Stimulated activated naive B cell treated with anti-CD40 and anti-IgM and Interleukin-4, amounts not matched to agents 10 μg/mL and 1 μg/mL and 100 μg/mL, for 72 hours (primary cell): ENCODE results near the gene TCF7L1.

Source experiments
- ATAC-seq, 2 donors: fragments of 150-1000 bp; cut with Tn5 transposase; replicated peaks; 2 replicates each; pipeline ENCODE4 v1.10.0; 2021; ENCODE audit warnings: moderate library complexity in 1 of 2
- DNase-seq: peaks from one replicate; pipeline ENCODE4 v3.0.0; 2021
- H3K27ac Mint-ChIP-seq: one replicate; pipeline ENCODE4 v1.8.0; 2022; ENCODE audit warnings: mild to moderate bottlenecking, mixed read lengths
- H3K27me3 Mint-ChIP-seq, 2 donors: one replicate each; pipeline ENCODE4 v1.8.0; 2022; ENCODE audit warnings: mixed read lengths in 2 of 2
- H3K36me3 Mint-ChIP-seq, 2 donors: one replicate each; pipeline ENCODE4 v1.8.0; 2022; ENCODE audit warnings: mixed read lengths in 2 of 2, mild to moderate bottlenecking in 1 of 2
- H3K4me1 Mint-ChIP-seq, 2 donors: one replicate each; pipeline ENCODE4 v1.8.0; 2022; ENCODE audit warnings: mixed read lengths in 2 of 2, mild to moderate bottlenecking in 1 of 2
- H3K4me3 Mint-ChIP-seq, 2 donors: one replicate each; pipeline ENCODE4 v1.8.0; 2022; ENCODE audit warnings: mild to moderate bottlenecking in 2 of 2, mixed read lengths in 2 of 2, moderate library complexity in 1 of 2
- H3K9me3 Mint-ChIP-seq, 2 donors: one replicate each; pipeline ENCODE4 v1.8.0; 2022; ENCODE audit warnings: mixed read lengths in 2 of 2, mild to moderate bottlenecking in 1 of 2

Gene TCF7L1

DNA sequence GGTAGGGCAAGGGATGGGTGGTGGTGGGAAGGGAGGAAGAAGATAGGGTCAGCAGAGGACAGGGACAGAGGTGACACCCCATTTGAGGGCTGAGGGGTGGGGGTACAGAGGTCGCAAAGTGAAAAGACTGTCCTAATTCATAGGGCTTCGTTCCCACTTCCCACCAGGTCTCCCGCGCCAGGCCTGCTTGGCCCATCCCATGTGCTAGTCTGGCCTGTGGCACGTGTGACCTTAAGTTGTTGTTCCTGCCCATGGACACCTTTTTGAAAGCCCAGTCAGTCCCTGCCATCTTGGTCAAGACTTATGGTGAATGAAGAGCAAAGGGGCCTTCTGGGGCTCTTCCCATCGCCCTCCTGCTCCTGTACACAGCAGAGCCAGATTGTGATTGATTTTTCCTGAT lies 148.4 kb downstream of the TCF7L1 start:
- Mint-ChIP-seq H3K9me3 (no peaks in the 10 kb centered on the region), H3K27ac (no peak overlapping the region), H3K36me3 (no peaks in the 10 kb centered on the region), H3K27me3 (peaks cover 8 to 9% of the 10 kb centered on the region in 2 donors), H3K4me1 (peaks cover 4 to 5% of the 10 kb centered on the region in 2 donors), H3K4me3 (no peak overlapping the region)
- no peak for ATAC-seq
- no peak for DNase-seq

DNA sequence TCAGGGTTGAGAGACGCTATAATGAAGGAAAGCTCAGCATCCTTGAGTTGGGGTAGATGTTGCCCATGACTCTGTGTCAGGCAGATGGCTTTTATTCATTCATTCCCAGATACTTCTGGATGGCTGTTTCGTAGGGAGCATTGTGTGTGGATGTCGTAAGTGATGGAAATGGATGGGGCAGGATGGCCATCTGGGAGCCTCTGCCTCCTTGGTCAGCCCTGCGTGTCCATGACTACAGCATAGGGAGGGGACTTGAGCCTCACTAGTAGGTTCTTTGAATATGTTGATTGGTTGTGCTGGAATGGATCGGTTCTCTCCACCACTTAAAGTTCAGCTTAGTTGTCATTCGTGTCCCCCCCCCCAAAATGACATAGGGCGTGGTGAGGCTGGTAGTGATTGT lies 149.7 kb downstream of the TCF7L1 start:
- DNase-seq (no peak), ATAC-seq (no peak)
- H3K4me1 Mint-ChIP-seq, result peaks cover 5 to 6% of the 10 kb centered on the region in 2 donors
- no peaks in the 10 kb centered on the region for H3K36me3 Mint-ChIP-seq
- H3K9me3 Mint-ChIP-seq, result no peaks in the 10 kb centered on the region
- H3K4me3 Mint-ChIP-seq, result no peak overlapping the region
- no peak overlapping the region for H3K27ac Mint-ChIP-seq
- H3K27me3 Mint-ChIP-seq, result peaks cover 0 to 3% of the 10 kb centered on the region in 2 donors

DNA sequence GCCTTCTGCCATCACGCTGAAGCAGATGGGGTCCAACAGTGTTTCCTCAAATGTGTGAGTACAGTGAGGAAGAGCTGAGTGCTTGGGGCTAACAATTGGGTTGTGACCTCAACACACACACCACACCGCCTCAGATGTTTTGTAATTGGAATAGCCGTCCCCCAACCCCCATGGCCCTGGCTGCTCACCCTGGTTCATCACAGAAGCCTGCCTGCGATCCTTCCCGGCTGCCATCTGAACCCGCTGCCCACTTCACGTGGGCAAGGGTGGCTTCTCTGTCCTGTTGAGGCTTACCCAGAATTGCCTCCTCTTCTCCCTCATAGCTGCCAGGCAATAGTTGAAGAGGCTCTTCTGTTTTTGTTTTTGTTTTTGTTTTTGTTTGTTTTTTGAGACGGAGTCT lies 150.4 kb downstream of the TCF7L1 start:
- no peak for ATAC-seq

DNA sequence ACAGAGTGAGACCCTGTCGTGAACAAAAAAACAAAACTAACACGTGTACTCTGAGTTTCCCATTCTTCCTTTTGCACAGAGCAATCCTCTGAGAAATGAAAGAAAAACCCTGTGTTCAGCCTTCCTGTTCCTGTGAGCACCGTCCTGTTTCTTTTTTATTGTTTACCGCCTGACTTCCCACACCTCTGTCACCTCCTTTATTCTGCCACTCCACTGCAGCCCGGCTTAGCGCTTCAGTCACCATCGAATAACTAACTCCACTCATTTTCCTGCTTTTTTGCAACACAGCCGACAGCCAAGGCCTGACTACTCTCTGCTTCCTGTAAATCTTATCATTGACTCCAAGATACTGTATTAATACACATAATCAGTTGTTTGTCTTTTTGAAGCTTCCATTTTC lies 153.7 kb downstream of the TCF7L1 start:
- Mint-ChIP-seq H3K4me3 (no peak overlapping the region), H3K27ac (peak overlapping the region; percentile 40), H3K4me1 (peaks cover 9 to 12% of the 10 kb centered on the region in 2 donors), H3K36me3 (no peaks in the 10 kb centered on the region), H3K27me3 (no peaks in the 10 kb centered on the region), H3K9me3 (no peaks in the 10 kb centered on the region)
- ATAC-seq (no peak), DNase-seq (no peak)

More for the DNA sequence above, 150.4 kb downstream of the TCF7L1 start:
- no peak for DNase-seq
- H3K9me3 Mint-ChIP-seq, result no peaks in the 10 kb centered on the region
- H3K4me3 Mint-ChIP-seq, result no peak overlapping the region
- peaks cover 0 to 3% of the 10 kb centered on the region in 2 donors for H3K27me3 Mint-ChIP-seq
- no peak overlapping the region for H3K27ac Mint-ChIP-seq
- H3K36me3 Mint-ChIP-seq, result no peaks in the 10 kb centered on the region
- H3K4me1 Mint-ChIP-seq, result peaks cover 5 to 6% of the 10 kb centered on the region in 2 donors

DNA sequence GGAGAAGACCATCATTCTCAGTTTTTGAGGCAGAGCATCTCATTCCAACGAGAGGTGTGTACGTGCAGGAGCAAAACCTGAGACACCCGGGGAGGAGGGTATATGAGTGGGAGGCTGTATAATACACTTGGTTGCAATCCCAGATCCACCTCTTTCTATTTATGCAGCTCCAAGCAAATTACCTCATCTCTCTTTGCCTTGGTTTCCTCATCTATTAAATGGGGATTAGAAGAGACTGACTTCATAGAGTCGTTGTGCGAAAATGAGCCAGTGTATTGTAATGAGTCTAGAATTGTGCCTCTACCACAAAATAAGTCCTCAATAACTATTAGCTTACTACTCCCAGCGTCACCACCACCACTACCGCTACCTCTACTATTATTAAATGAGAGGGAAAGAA lies 154.5 kb downstream of the TCF7L1 start:
- ATAC-seq (no peak), DNase-seq (no peak)
- Mint-ChIP-seq H3K9me3 (no peaks in the 10 kb centered on the region), H3K4me1 (peaks cover 9 to 12% of the 10 kb centered on the region in 2 donors), H3K36me3 (no peaks in the 10 kb centered on the region), H3K27me3 (no peaks in the 10 kb centered on the region), H3K4me3 (no peak overlapping the region), H3K27ac (no peak overlapping the region)

DNA sequence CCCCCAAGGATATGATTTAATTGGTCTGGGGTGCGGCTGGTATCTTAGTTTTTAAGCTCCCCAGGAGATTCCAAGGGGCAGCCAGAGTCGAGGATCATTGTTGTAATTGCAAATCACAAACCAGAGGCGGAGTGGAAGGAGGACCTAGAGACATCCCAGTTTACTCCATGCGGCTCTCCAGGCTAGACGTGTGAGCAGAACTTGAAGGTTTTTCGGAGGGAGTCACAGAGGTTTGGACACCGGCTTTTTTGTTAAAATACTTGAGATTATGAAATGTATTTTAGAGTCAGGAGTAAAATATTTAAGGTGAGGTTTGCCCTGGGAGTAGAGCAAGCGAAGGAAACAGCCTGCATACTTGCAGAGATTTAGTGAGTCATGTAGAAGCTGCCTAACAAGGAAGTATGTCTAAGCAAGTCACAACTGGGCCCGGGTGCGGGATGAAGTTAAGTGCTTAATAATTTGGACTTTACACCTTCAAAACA lies 155.1 kb downstream of the TCF7L1 start:
- Mint-ChIP-seq H3K27ac (no peak overlapping the region), H3K4me1 (peaks cover 9 to 12% of the 10 kb centered on the region in 2 donors), H3K9me3 (no peaks in the 10 kb centered on the region), H3K4me3 (no peak overlapping the region), H3K27me3 (no peaks in the 10 kb centered on the region), H3K36me3 (no peaks in the 10 kb centered on the region)
- no peak for ATAC-seq
- no peak for DNase-seq

DNA sequence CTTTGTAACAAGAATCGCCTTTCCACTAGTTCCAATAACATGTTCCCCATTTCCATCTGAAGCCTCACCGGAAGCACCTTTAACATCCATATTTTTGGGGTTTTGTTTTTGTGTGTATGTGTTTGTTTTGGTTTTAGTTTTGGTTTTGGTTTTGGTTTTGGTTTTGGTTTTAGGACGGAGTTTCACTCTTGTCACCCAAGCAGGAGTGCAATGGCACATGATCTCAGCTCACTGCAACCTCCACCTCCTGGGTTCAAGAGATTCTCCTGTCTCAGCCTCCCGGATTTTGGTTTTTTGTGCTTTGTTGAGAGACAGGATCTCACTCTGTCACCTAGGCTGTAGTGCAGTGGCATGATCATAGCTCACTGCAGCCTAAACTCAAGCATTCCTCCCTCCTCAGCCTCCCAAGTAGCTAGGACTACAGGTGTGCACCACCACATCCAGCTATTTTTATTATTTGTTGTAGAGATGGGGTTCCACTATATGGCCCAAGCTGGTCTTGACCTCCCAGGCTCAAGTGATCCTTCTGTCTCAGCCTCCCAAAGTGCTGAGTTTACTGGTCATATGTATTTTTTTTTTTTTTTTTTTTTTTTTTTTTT lies 158.3 kb downstream of the TCF7L1 start:
- H3K36me3 Mint-ChIP-seq, result no peaks in the 10 kb centered on the region
- ATAC-seq, result no peak
- peaks cover 5 to 7% of the 10 kb centered on the region in 2 donors for H3K4me1 Mint-ChIP-seq
- H3K27me3 Mint-ChIP-seq, result no peaks in the 10 kb centered on the region
- peak overlapping the region; percentile 59 for H3K27ac Mint-ChIP-seq
- H3K9me3 Mint-ChIP-seq, result no peaks in the 10 kb centered on the region
- no peak for DNase-seq
- peak overlapping the region; percentile 29 to 57 for H3K4me3 Mint-ChIP-seq

DNA sequence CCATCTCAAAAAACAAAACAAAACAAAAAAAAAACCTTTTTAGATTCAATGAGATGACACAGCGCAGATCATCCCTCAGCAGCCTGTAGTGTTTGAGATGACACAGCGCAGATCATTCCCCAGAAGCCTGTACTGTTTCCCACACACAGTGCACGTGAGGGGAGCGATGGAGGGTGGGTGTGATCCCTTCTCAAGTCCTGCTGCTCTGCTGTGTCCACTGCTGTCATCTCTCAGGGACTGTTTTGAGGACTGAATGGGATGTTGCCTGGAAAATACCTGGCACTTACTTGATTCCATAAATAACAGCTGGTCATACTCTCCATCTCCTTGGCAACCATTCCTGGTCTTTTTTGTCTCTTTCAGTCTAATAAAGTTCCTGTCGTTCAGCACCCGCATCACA lies 168.9 kb downstream of the TCF7L1 start:
- ATAC-seq, result no peak
- Mint-ChIP-seq H3K36me3 (no peaks in the 10 kb centered on the region), H3K4me3 (no peak overlapping the region), H3K27me3 (peaks cover 17 to 19% of the 10 kb centered on the region in 2 donors), H3K27ac (no peak overlapping the region), H3K4me1 (peaks cover 0 to 4% of the 10 kb centered on the region in 2 donors), H3K9me3 (no peaks in the 10 kb centered on the region)
- no peak for DNase-seq

DNA sequence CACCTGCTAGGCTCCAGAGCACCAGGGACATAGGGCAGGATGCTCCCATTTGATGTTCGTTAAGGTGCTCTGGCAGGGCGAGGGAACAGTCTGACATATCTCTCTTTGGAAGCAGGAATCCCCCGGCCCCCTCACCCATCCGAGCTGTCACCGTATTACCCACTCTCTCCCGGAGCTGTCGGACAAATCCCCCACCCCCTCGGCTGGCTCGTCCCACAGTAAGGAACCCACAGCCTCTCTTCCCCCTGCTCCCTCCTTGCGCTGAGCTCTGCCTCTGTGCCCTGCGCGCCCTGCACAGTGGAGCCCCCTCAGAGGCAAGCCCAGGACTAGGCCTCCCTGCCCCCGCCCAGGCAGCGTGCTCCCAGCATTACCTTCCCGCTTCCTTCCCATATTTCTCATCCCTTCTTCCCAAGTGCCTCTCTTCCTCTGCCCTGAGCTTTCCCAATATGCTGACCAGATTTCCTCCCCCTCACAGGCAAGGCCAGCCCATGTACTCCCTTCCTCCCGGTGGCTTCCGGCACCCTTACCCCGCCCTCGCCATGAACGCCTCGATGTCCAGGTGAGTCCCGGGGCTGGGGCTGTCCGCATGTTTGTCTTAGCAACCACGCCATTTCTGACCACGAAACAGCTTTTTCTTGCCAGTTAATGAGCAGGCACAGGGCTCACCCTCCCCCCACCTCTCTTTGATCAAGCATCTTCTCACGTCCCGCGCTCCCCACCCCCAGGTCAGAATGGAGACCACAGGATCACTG lies 170.8 kb downstream of the TCF7L1 start:
- peaks cover 12 to 17% of the 10 kb centered on the region in 2 donors for H3K27me3 Mint-ChIP-seq
- DNase-seq (no peak), ATAC-seq (no peak)
- H3K27ac Mint-ChIP-seq, result no peak overlapping the region
- no peaks in the 10 kb centered on the region for H3K9me3 Mint-ChIP-seq
- no peak overlapping the region for H3K4me3 Mint-ChIP-seq
- H3K36me3 Mint-ChIP-seq, result no peaks in the 10 kb centered on the region
- H3K4me1 Mint-ChIP-seq, result peaks cover 13 to 14% of the 10 kb centered on the region in 2 donors

DNA sequence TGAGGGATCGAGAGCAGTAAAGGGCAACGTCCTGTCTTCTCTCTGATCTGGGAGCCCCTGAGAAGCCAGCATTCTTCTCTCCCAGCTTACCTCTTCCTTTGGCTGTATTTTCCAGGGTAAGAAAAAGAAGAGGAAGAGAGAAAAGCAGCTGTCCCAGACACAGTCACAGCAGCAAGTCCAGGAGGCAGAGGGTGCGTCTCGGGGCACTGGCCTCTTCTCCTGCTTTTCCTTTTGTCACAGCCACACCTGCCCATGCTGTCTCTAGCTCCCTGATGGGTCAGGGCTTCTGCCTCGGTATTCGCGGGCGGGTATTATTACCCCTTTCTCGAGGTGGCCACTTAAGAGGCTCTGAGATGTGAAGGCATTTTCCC lies 174.3 kb downstream of the TCF7L1 start:
- Mint-ChIP-seq H3K4me3 (peak overlapping the region in 1 of 2 donors; percentile 58), H3K9me3 (no peaks in the 10 kb centered on the region), H3K27me3 (peaks cover 12 to 17% of the 10 kb centered on the region in 2 donors), H3K36me3 (peaks cover 0 to 3% of the 10 kb centered on the region in 2 donors), H3K27ac (no peak overlapping the region), H3K4me1 (peaks cover 24 to 33% of the 10 kb centered on the region in 2 donors)
- no peak for DNase-seq
- ATAC-seq, result no peak

DNA sequence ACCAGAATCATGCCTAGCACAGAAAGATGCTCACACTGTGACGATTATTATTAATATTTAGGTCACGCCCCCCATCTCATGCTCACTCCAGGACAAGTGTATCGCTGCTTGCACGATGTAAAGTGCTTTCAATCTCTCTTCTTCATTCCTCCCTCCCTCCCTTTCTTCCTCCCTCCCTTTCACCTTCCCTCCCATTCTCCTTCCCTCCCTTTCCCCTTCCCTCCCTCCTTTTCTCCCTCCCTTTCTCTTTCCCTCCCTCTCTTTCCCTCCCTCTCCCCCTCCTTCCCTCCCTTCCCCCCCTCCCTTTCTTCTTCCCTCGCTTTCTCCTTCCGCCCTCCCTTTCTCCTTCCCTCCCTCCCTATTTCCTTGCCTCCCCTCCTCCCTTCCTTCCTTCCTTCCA lies 175.0 kb downstream of the TCF7L1 start:
- Mint-ChIP-seq H3K36me3 (peaks cover under 1 to 3% of the 10 kb centered on the region in 2 donors), H3K9me3 (no peaks in the 10 kb centered on the region), H3K4me1 (peaks cover 24 to 33% of the 10 kb centered on the region in 2 donors), H3K27me3 (peaks cover 12 to 17% of the 10 kb centered on the region in 2 donors), H3K4me3 (peak overlapping the region in 1 of 2 donors; percentile 4), H3K27ac (no peak overlapping the region)
- no peak for ATAC-seq
- no peak for DNase-seq

DNA sequence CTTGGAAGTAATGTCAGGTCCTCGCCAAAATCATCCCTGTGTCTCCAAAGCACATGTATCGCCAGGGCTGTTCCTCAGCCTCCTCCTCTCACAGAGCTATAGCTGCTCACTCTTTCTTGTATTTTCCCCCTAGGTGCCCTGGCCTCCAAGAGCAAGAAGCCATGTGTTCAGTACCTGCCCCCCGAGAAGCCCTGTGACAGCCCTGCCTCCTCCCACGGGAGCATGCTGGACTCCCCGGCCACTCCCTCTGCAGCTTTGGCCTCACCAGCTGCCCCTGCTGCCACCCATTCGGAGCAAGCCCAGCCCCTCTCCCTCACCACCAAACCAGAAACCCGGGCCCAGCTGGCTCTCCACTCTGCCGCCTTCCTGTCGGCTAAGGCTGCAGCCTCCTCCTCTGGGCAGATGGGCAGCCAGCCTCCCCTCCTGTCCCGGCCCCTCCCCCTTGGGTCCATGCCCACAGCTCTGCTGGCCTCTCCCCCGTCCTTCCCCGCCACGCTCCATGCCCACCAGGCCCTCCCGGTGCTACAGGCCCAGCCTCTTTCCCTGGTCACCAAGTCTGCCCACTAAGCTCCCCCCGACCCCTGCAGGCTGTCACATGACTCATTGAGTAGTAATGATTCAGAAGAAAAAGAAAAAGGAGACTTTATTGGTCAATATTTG lies 175.8 kb downstream of the TCF7L1 start:
- ATAC-seq (peak; percentile 28 to 45), DNase-seq (no peak)
- Mint-ChIP-seq H3K36me3 (peaks cover 8 to 10% of the 10 kb centered on the region in 2 donors), H3K4me1 (peaks cover 27 to 33% of the 10 kb centered on the region in 2 donors), H3K27ac (peak overlapping the region; percentile 70), H3K4me3 (peak overlapping the region; percentile 46 to 73), H3K9me3 (no peaks in the 10 kb centered on the region), H3K27me3 (peaks cover 10 to 11% of the 10 kb centered on the region in 2 donors)

DNA sequence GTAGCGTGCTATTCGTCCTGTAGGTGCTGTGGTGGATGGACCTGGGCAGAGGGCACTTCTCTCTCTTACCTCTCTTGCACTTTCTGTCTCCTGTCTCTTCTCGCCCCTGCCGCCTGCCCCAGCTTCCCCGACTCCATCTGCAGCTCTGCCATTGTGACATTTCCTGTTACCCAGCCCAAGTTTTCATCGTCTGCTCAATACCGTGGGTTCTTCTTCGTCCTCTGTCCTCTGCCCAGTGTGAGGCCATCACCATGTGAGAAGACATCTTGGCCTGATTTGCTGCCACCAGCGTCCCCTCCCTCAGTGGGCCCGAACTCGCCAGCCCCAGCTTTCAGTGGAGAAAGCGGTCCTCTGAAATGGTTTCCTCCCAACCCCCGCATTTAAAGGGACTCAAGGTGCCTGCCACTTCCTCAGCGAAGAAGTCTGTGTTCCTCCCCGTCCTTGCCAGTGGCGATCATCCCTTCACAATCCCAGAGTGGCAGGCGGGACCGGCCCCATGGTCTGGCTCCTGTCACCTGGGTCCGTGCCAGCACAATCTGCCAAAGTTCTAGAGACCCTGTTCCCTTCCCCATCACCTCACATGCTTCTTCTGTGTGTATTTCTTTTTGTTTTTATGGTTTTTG lies 176.6 kb downstream of the TCF7L1 start:
- peak overlapping the region; percentile 72 for H3K27ac Mint-ChIP-seq
- H3K4me3 Mint-ChIP-seq, result peak overlapping the region; percentile 67 to 73
- peaks cover 29 to 33% of the 10 kb centered on the region in 2 donors for H3K4me1 Mint-ChIP-seq
- peaks cover 5% of the 10 kb centered on the region in 2 donors for H3K27me3 Mint-ChIP-seq
- ATAC-seq, result peak; percentile 41 to 42
- no peak for DNase-seq
- peaks cover 13% of the 10 kb centered on the region in 2 donors for H3K36me3 Mint-ChIP-seq
- no peaks in the 10 kb centered on the region for H3K9me3 Mint-ChIP-seq

DNA sequence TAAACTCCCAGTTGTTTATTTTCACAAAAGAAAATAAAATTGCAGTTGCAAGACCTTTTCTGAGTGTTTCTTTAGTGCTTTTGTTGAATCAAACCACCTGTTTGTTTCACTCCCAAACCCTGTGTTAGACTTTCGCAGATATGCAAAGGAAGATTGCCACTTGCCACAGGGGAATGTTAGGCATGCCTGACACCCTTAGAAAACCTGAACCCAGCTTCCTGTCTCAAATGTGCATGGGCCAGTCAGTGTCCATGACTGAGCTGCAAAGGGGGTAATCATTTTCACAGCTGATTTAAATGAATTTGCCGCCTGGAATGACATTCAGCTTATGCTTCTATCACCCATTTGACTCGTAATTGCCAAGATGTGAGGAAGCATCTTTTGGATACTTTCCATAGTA lies 177.1 kb downstream of the TCF7L1 start:
- peaks cover 27 to 33% of the 10 kb centered on the region in 2 donors for H3K4me1 Mint-ChIP-seq
- H3K36me3 Mint-ChIP-seq, result peaks cover 13 to 18% of the 10 kb centered on the region in 2 donors
- peak overlapping the region; percentile 72 for H3K27ac Mint-ChIP-seq
- H3K27me3 Mint-ChIP-seq, result peaks cover 2% of the 10 kb centered on the region in 2 donors
- ATAC-seq (no peak), DNase-seq (no peak)
- no peaks in the 10 kb centered on the region for H3K9me3 Mint-ChIP-seq
- peak overlapping the region; percentile 67 to 73 for H3K4me3 Mint-ChIP-seq
